Liver (tissue), 3 donors: ENCODE measurements around the gene FAM53B.

Source experiments
- FOXA1 ChIP-seq: IDR thresholded peaks from 2 replicates; pipeline ENCODE4 v1.6.1; 2016; ENCODE audit warnings: antibody characterized with exemption
- HNF4G ChIP-seq: IDR thresholded peaks from 2 replicates; pipeline ENCODE4 v1.6.1; 2016; ENCODE audit warnings: antibody characterized with exemption
- NR2F2 ChIP-seq: IDR thresholded peaks from 2 replicates; pipeline ENCODE4 v1.6.1; 2016; ENCODE audit warnings: antibody characterized with exemption
- RAD21 ChIP-seq, 2 donors: IDR thresholded peaks; 2 replicates each; pipeline ENCODE4 v1.6.1; 2016; ENCODE audit warnings: antibody characterized with exemption in 2 of 2, mild to moderate bottlenecking in 2 of 2
- RXRA ChIP-seq, 2 donors: IDR thresholded peaks; 2 replicates each; pipeline ENCODE4 v1.6.1; 2017 to 2018; ENCODE audit warnings: antibody characterized with exemption in 2 of 2, mild to moderate bottlenecking in 1 of 2
- SP1 ChIP-seq: IDR thresholded peaks from 2 replicates; pipeline ENCODE4 v1.6.1; 2018; ENCODE audit warnings: antibody characterized with exemption, mild to moderate bottlenecking
- TAF1 ChIP-seq: conservative IDR thresholded peaks from 2 replicates; pipeline ENCODE4 v1.6.1; 2016; ENCODE audit warnings: antibody characterized with exemption, mild to moderate bottlenecking
- YY1 ChIP-seq: IDR thresholded peaks from 2 replicates; pipeline ENCODE4 v1.6.1; 2016; ENCODE audit warnings: antibody characterized with exemption, mild to moderate bottlenecking
- TF ChIP-seq, protein P1 (sequence below): IDR thresholded peaks from 2 replicates; pipeline ENCODE4 v1.6.1; 2016; ENCODE audit warnings: antibody characterized with exemption
- TF ChIP-seq, protein P2 (sequence below): fragments of 150-350 bp; IDR thresholded peaks from 2 replicates; pipeline ENCODE4 v1.5.1; 2017; ENCODE audit warnings: improper control_type of control experiment, low read depth, low read length; ENCODE audit not compliant: missing input control
- TF ChIP-seq, protein P3 (sequence below): IDR thresholded peaks from 2 replicates; pipeline ENCODE4 v1.6.1; 2016; ENCODE audit warnings: antibody characterized with exemption
- TF ChIP-seq, protein P4 (sequence below): IDR thresholded peaks from 2 replicates; pipeline ENCODE4 v1.6.1; 2016; ENCODE audit warnings: antibody characterized with exemption, mild to moderate bottlenecking
- donor health status: healthy.
- donor health status: healthy.

DNA sequence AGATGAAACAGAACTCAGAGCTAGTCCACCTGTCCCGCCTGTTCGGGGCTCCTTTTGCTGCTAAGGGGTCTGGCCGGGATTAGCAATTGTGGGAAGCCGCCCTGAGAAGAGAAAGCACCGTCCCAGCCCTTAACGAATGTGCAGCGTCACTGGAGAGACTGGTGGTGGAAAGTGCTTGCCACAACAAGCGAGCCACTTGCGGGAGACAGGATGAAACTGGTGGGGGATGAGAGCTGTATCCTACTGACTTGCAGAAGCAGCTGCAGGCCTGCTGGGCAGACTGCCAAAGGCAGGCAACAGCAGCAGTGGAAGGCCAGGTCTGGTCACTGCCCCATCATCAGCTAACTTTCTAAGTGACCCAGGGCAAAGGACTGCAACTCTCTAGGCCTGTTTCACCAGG is 95.4 kb downstream of the FAM53B start:
- TF ChIP-seq YY1, result no peak
- peak; percentile 22 for TF ChIP-seq NR2F2
- TF ChIP-seq, protein P1, sequence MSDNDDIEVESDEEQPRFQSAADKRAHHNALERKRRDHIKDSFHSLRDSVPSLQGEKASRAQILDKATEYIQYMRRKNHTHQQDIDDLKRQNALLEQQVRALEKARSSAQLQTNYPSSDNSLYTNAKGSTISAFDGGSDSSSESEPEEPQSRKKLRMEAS, result no peak
- TF ChIP-seq, protein P2, sequence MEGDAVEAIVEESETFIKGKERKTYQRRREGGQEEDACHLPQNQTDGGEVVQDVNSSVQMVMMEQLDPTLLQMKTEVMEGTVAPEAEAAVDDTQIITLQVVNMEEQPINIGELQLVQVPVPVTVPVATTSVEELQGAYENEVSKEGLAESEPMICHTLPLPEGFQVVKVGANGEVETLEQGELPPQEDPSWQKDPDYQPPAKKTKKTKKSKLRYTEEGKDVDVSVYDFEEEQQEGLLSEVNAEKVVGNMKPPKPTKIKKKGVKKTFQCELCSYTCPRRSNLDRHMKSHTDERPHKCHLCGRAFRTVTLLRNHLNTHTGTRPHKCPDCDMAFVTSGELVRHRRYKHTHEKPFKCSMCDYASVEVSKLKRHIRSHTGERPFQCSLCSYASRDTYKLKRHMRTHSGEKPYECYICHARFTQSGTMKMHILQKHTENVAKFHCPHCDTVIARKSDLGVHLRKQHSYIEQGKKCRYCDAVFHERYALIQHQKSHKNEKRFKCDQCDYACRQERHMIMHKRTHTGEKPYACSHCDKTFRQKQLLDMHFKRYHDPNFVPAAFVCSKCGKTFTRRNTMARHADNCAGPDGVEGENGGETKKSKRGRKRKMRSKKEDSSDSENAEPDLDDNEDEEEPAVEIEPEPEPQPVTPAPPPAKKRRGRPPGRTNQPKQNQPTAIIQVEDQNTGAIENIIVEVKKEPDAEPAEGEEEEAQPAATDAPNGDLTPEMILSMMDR, result no peak
- no peak for TF ChIP-seq HNF4G
- TF ChIP-seq RXRA (IDR thresholded peaks at IDR 0.05), result no peak
- no peak for TF ChIP-seq SP1
- TF ChIP-seq, protein P3, sequence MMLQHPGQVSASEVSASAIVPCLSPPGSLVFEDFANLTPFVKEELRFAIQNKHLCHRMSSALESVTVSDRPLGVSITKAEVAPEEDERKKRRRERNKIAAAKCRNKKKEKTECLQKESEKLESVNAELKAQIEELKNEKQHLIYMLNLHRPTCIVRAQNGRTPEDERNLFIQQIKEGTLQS, result no peak
- TF ChIP-seq TAF1, result no peak
- TF ChIP-seq RAD21 (IDR thresholded peaks at IDR 0.05), result no peak
- TF ChIP-seq, protein P4, sequence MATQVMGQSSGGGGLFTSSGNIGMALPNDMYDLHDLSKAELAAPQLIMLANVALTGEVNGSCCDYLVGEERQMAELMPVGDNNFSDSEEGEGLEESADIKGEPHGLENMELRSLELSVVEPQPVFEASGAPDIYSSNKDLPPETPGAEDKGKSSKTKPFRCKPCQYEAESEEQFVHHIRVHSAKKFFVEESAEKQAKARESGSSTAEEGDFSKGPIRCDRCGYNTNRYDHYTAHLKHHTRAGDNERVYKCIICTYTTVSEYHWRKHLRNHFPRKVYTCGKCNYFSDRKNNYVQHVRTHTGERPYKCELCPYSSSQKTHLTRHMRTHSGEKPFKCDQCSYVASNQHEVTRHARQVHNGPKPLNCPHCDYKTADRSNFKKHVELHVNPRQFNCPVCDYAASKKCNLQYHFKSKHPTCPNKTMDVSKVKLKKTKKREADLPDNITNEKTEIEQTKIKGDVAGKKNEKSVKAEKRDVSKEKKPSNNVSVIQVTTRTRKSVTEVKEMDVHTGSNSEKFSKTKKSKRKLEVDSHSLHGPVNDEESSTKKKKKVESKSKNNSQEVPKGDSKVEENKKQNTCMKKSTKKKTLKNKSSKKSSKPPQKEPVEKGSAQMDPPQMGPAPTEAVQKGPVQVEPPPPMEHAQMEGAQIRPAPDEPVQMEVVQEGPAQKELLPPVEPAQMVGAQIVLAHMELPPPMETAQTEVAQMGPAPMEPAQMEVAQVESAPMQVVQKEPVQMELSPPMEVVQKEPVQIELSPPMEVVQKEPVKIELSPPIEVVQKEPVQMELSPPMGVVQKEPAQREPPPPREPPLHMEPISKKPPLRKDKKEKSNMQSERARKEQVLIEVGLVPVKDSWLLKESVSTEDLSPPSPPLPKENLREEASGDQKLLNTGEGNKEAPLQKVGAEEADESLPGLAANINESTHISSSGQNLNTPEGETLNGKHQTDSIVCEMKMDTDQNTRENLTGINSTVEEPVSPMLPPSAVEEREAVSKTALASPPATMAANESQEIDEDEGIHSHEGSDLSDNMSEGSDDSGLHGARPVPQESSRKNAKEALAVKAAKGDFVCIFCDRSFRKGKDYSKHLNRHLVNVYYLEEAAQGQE, result no peak
- TF ChIP-seq FOXA1, result no peak
